Gastroesophageal sphincter (tissue), 4 donors: Measurements from ENCODE around the gene DAP. TPM values are rescaled to one million over a fixed set of nuclear protein-coding genes. Genes with fewer than 3 reads are reported as not detected.

ENCODE experiments used
- ATAC-seq: fragments of 150-250 bp; one replicate; pipeline ENCODE4 v1.9.1; 2016; ENCODE audit warnings: mild to moderate bottlenecking, moderate library complexity
- H3K27ac ChIP-seq, 4 donors: fragments of 200-600 bp; sonication (generic) in 3 of 4; 1 replicate in 3 of 4; 2 replicates in 1 of 4; pipeline ENCODE4 v1.5.1; 2016 to 2019
- H3K27me3 ChIP-seq: fragments of 200-600 bp; sonication (generic); one replicate; pipeline ENCODE4 v1.5.1; 2019
- H3K36me3 ChIP-seq, 2 donors: fragments of 200-600 bp; sonication (generic); one replicate each; pipeline ENCODE4 v1.5.1; 2019; ENCODE audit warnings: control low read depth in 1 of 2
- H3K4me1 ChIP-seq, 3 donors: fragments of 200-600 bp; sonication (generic); 1 replicate in 2 of 3; 2 replicates in 1 of 3; pipeline ENCODE4 v1.5.1; 2016 to 2019; ENCODE audit warnings: control low read depth in 2 of 3
- H3K4me3 ChIP-seq, 2 donors: fragments of 200-600 bp; sonication (generic); one replicate each; pipeline ENCODE4 v1.5.1; 2019; ENCODE audit warnings: mild to moderate bottlenecking in 1 of 2, moderate library complexity in 1 of 2
- H3K9me3 ChIP-seq, 3 donors: fragments of 200-600 bp; sonication (generic); one replicate each; pipeline ENCODE4 v1.5.1; 2017 to 2019; ENCODE audit warnings: control low read depth in 2 of 3
- CTCF ChIP-seq, 4 experiments: fragments of 200-600 bp in 2 of 4; fragments of 450-650 bp in 2 of 4; sonication (generic) in 1 of 4; IDR thresholded peaks; one replicate each; pipeline ENCODE4 v1.5.1; 2017 to 2019; ENCODE audit warnings: antibody characterized with exemption in 4 of 4, mild to moderate bottlenecking in 2 of 4, moderate library complexity in 2 of 4
- EP300 ChIP-seq: sonication (generic); formaldehyde crosslinking; IDR thresholded peaks from one replicate; pipeline ENCODE4 v1.6.1; 2017; ENCODE audit warnings: antibody characterized with exemption, mild to moderate bottlenecking
- POLR2A ChIP-seq, 2 donors: fragments of 450-650 bp; IDR thresholded peaks; one replicate each; pipeline ENCODE4 v1.6.1; 2017; ENCODE audit warnings: antibody characterized with exemption in 2 of 2, mild to moderate bottlenecking in 2 of 2, moderate library complexity in 1 of 2
- POLR2AphosphoS5 ChIP-seq: sonication (generic); formaldehyde crosslinking; IDR thresholded peaks from one replicate; pipeline ENCODE4 v1.6.1; 2017; ENCODE audit warnings: antibody characterized with exemption
- WGBS, 2 donors: methylation state at CpG; one replicate each; pipeline ENCODE4 v1.1.5; 2018; ENCODE audit warnings: low coverage in 1 of 2; 5-methylcytosine and 5-hydroxymethylcytosine counted together
- total RNA-seq, 4 donors: library from RNA; depleted of rRNA; stranded (reverse); fragments of >200 nt; gene quantifications; one replicate each; pipeline ENCODE4 v1.1.0, GENCODE V29; 2016

DAP gene
- total RNA-seq, 4 donors from 2014 or later = 21.8 to 41.9 (median 36.0) TPM

GRCh38 chr5:10679336-10679988, 81.6 kb downstream of the DAP start:
- peaks cover 6% of the 10 kb centered on the region for H3K27me3 ChIP-seq
- no peak for ATAC-seq
- H3K36me3 ChIP-seq = peaks cover 0 to 67% of the 10 kb centered on the region in 2 donors
- H3K4me3 ChIP-seq = no peak overlapping the region
- WGBS, 2 donors = 67 to 100% methylated on average over 1 of the region's 15 CpGs
- H3K9me3 ChIP-seq = peaks cover 0 to 9% (median 0%) of the 10 kb centered on the region in 3 donors
- H3K4me1 ChIP-seq = no peaks in the 10 kb centered on the region
- TF ChIP-seq POLR2A (IDR thresholded peaks at IDR 0.05) = no peak
- no peak for TF ChIP-seq POLR2AphosphoS5
- TF ChIP-seq CTCF (IDR thresholded peaks at IDR 0.05) = no peak
- no peak for TF ChIP-seq EP300
- no peak overlapping the region for H3K27ac ChIP-seq

- TF ChIP-seq POLR2AphosphoS5 (no peak), EP300 (no peak), POLR2A (IDR thresholded peaks at IDR 0.05) (no peak), CTCF (IDR thresholded peaks at IDR 0.05) (no peak)
- 83 to 94% methylated on average over 2 of the region's 2 CpGs for WGBS, 2 donors
- Histone ChIP-seq H3K27me3 (peaks cover 6% of the 10 kb centered on the region), H3K4me3 (no peak overlapping the region), H3K4me1 (no peaks in the 10 kb centered on the region), H3K36me3 (peaks cover 0 to 61% of the 10 kb centered on the region in 2 donors), H3K9me3 (peaks cover 0 to 9% (median 0%) of the 10 kb centered on the region in 3 donors), H3K27ac (no peak overlapping the region)
- ATAC-seq = no peak
These were observed 82.8 kb downstream of the DAP start for GRCh38 chr5:10678244-10678643.

GRCh38 chr5:10677533-10677932, 83.5 kb downstream of the DAP start:
- Histone ChIP-seq H3K27me3 (peaks cover 6% of the 10 kb centered on the region), H3K4me3 (no peak overlapping the region), H3K36me3 (peaks cover 0 to 54% of the 10 kb centered on the region in 2 donors), H3K4me1 (no peaks in the 10 kb centered on the region), H3K27ac (no peak overlapping the region), H3K9me3 (peaks cover 0 to 9% (median 0%) of the 10 kb centered on the region in 3 donors)
- 94 to 100% methylated on average over 2 to 5 of the region's 7 CpGs for WGBS, 2 donors
- ATAC-seq = no peak
- TF ChIP-seq CTCF (IDR thresholded peaks at IDR 0.05) (no peak), EP300 (no peak), POLR2AphosphoS5 (no peak), POLR2A (IDR thresholded peaks at IDR 0.05) (no peak)

GRCh38 chr5:10676946-10677345, 84.1 kb downstream of the DAP start:
- peaks cover 0 to 9% (median 0%) of the 10 kb centered on the region in 3 donors for H3K9me3 ChIP-seq
- peaks cover 6% of the 10 kb centered on the region for H3K27me3 ChIP-seq
- no peak overlapping the region for H3K4me3 ChIP-seq
- WGBS, 2 donors = 95% methylated on average over 1 of the region's 1 CpG; no CpG with 5 or more reads in 1 of the 2 donors
- peaks cover 0 to 48% of the 10 kb centered on the region in 2 donors for H3K36me3 ChIP-seq
- no peak for ATAC-seq
- H3K27ac ChIP-seq = no peak overlapping the region
- H3K4me1 ChIP-seq = no peaks in the 10 kb centered on the region
- TF ChIP-seq EP300 (no peak), POLR2A (IDR thresholded peaks at IDR 0.05) (no peak), POLR2AphosphoS5 (no peak), CTCF (IDR thresholded peaks at IDR 0.05) (no peak)

GRCh38 chr5:10676224-10676623, 84.8 kb downstream of the DAP start:
- H3K27me3 ChIP-seq = peaks cover 6% of the 10 kb centered on the region
- H3K9me3 ChIP-seq = peaks cover 0 to 9% (median 0%) of the 10 kb centered on the region in 3 donors
- H3K27ac ChIP-seq = no peak overlapping the region
- H3K4me3 ChIP-seq = no peak overlapping the region
- TF ChIP-seq POLR2A (IDR thresholded peaks at IDR 0.05) = no peak
- TF ChIP-seq POLR2AphosphoS5 = no peak
- TF ChIP-seq CTCF (IDR thresholded peaks at IDR 0.05) = no peak
- TF ChIP-seq EP300 = no peak
- 38% methylated on average over 3 of the region's 4 CpGs; no CpG with 5 or more reads in 1 of the 2 donors for WGBS, 2 donors
- peaks cover 0 to 41% of the 10 kb centered on the region in 2 donors for H3K36me3 ChIP-seq
- no peak for ATAC-seq
- H3K4me1 ChIP-seq = no peaks in the 10 kb centered on the region
